HG03097 (cell line): Measurements from ENCODE around the gene GALNT9.
"Not testable (repeated sequence)": the region's sequence is repeated elsewhere in the genome, so short reads cannot be mapped to it uniquely, and the experiment has no call there.

ENCODE experiments used
- ATAC-seq: cut with Tn5 transposase; IDR thresholded peaks from one replicate; pipeline ENCODE4 v1.9.1; 2021; ENCODE audit not compliant: unreplicated experiment, low FRiP score

Gene GALNT9

GRCh38 chr12:132329036-132329719, at the start of gene GALNT9:
Gene GALNT9 (minus strand): TSS chr12:132329589. CDS start chr12:132329203, 386 bp downstream.
- no peak for ATAC-seq

- not testable (repeated sequence) for ATAC-seq
Observed at GRCh38 chr12:132379057-132379456, 49.7 kb upstream of the GALNT9 start.

- ATAC-seq: no peak
Observed at GRCh38 chr12:132377147-132377546, 47.8 kb upstream of the GALNT9 start.

GRCh38 chr12:132376464-132376830, 47.1 kb upstream of the GALNT9 start:
- no peak for ATAC-seq

- ATAC-seq: no peak
Observed at GRCh38 chr12:132375747-132376463, 46.5 kb upstream of the GALNT9 start.

GRCh38 chr12:132374612-132375445, 45.4 kb upstream of the GALNT9 start:
- ATAC-seq: no peak

GRCh38 chr12:132373901-132374611, 44.7 kb upstream of the GALNT9 start:
- no peak for ATAC-seq

GRCh38 chr12:132367852-132368251, 38.5 kb upstream of the GALNT9 start:
- no peak for ATAC-seq

- ATAC-seq: no peak
Observed at GRCh38 chr12:132367071-132367851, 37.9 kb upstream of the GALNT9 start.

- ATAC-seq: no peak
Observed at GRCh38 chr12:132366341-132366861, 37.0 kb upstream of the GALNT9 start.

GRCh38 chr12:132365226-132365625, 35.8 kb upstream of the GALNT9 start:
- ATAC-seq: no peak

- ATAC-seq: no peak
Observed at GRCh38 chr12:132364348-132364902, 35.0 kb upstream of the GALNT9 start.

GRCh38 chr12:132363661-132364347, 34.4 kb upstream of the GALNT9 start:
- ATAC-seq: no peak

GRCh38 chr12:132362996-132363660, 33.7 kb upstream of the GALNT9 start:
- no peak for ATAC-seq

GRCh38 chr12:132360906-132361777, 31.8 kb upstream of the GALNT9 start:
- no peak for ATAC-seq

- no peak for ATAC-seq
Observed at GRCh38 chr12:132360410-132360809, 31.0 kb upstream of the GALNT9 start.

GRCh38 chr12:132359971-132360370, 30.6 kb upstream of the GALNT9 start:
- ATAC-seq: no peak
